ENCODE data around the gene DAB2IP.

Gene DAB2IP

GRCh38 chr9:121685146-121685794 is 33.8 kb downstream of the DAB2IP start:
- DNase-seq (ENCODE audit: low spot score) = no peak

- no peak for DNase-seq (ENCODE audit: low spot score)
Observed at GRCh38 chr9:121685795-121686377, 34.5 kb downstream of the DAB2IP start.

GRCh38 chr9:121686930-121687541 is 35.6 kb downstream of the DAB2IP start:
- DNase-seq (ENCODE audit: low spot score) = peak; percentile 68

- DNase-seq (ENCODE audit: low spot score) = no peak
Observed at GRCh38 chr9:121688146-121688680, 36.8 kb downstream of the DAB2IP start.

GRCh38 chr9:121688681-121689080 is 37.2 kb downstream of the DAB2IP start:
- DNase-seq (ENCODE audit: low spot score) = no peak

- no peak for DNase-seq (ENCODE audit: low spot score)
Observed at GRCh38 chr9:121689461-121690157, 38.2 kb downstream of the DAB2IP start.

GRCh38 chr9:121690316-121690715 is 38.9 kb downstream of the DAB2IP start:
- DNase-seq (ENCODE audit: low spot score) = no peak

GRCh38 chr9:121690766-121691165 is 39.3 kb downstream of the DAB2IP start:
- DNase-seq (ENCODE audit: low spot score) = no peak

- no peak for DNase-seq (ENCODE audit: low spot score)
Observed at GRCh38 chr9:121691890-121692289, 40.5 kb downstream of the DAB2IP start.

- no peak for DNase-seq (ENCODE audit: low spot score)
Observed at GRCh38 chr9:121692606-121693387, 41.4 kb downstream of the DAB2IP start.

GRCh38 chr9:121693388-121693670 is 41.9 kb downstream of the DAB2IP start:
- no peak for DNase-seq (ENCODE audit: low spot score)

GRCh38 chr9:121694001-121694400 is 42.6 kb downstream of the DAB2IP start:
- DNase-seq (ENCODE audit: low spot score) = no peak

- DNase-seq (ENCODE audit: low spot score) = no peak
Observed at GRCh38 chr9:121694600-121694999, 43.2 kb downstream of the DAB2IP start.

GRCh38 chr9:121696930-121697329 is 45.5 kb downstream of the DAB2IP start:
- no peak for DNase-seq (ENCODE audit: low spot score)

- no peak for DNase-seq (ENCODE audit: low spot score)
Observed at GRCh38 chr9:121698627-121699570, 47.5 kb downstream of the DAB2IP start.

- no peak for DNase-seq (ENCODE audit: low spot score)
Observed at GRCh38 chr9:121699571-121700164, 48.2 kb downstream of the DAB2IP start.

GRCh38 chr9:121700165-121700831 is 48.9 kb downstream of the DAB2IP start:
- no peak for DNase-seq (ENCODE audit: low spot score)

- no peak for DNase-seq (ENCODE audit: low spot score)
Observed at GRCh38 chr9:121700832-121701419, 49.5 kb downstream of the DAB2IP start.

- DNase-seq (ENCODE audit: low spot score) = no peak
Observed at GRCh38 chr9:121701736-121702261, 50.4 kb downstream of the DAB2IP start.

All from globus pallidus (tissue), 1 donor.